GM18907 (cell line): ENCODE results near the gene MRTFA.

Experiments used
- ATAC-seq: cut with Tn5 transposase; IDR thresholded peaks from one replicate; pipeline ENCODE4 v1.9.1; 2021; ENCODE audit warnings: mild to moderate bottlenecking, moderate library complexity; ENCODE audit not compliant: unreplicated experiment

The MRTFA gene

GRCh38 chr22:40433416-40434090 lies 203.0 kb downstream of the MRTFA start:
- no peak for ATAC-seq

- ATAC-seq = no peak
Observed at GRCh38 chr22:40432625-40433024, 203.9 kb downstream of the MRTFA start.

- no peak for ATAC-seq
Observed at GRCh38 chr22:40432157-40432556, 204.4 kb downstream of the MRTFA start.

GRCh38 chr22:40430991-40431390 lies 205.5 kb downstream of the MRTFA start:
- ATAC-seq = no peak

GRCh38 chr22:40429481-40429880 lies 207.0 kb downstream of the MRTFA start:
- no peak for ATAC-seq

GRCh38 chr22:40428796-40429195 lies 207.7 kb downstream of the MRTFA start:
- ATAC-seq = no peak

GRCh38 chr22:40426594-40427333 lies 209.8 kb downstream of the MRTFA start:
- ATAC-seq = no peak

GRCh38 chr22:40425082-40425481 lies 211.4 kb downstream of the MRTFA start:
- no peak for ATAC-seq

- ATAC-seq = no peak
Observed at GRCh38 chr22:40423882-40424640, 212.5 kb downstream of the MRTFA start.

GRCh38 chr22:40423310-40423688 lies 213.2 kb downstream of the MRTFA start:
- no peak for ATAC-seq

GRCh38 chr22:40422558-40423309 lies 213.8 kb downstream of the MRTFA start:
- ATAC-seq = no peak

GRCh38 chr22:40421941-40422340 lies 214.6 kb downstream of the MRTFA start:
- ATAC-seq = no peak

GRCh38 chr22:40421082-40421350 lies 215.5 kb downstream of the MRTFA start:
- ATAC-seq = no peak

- ATAC-seq = no peak
Observed at GRCh38 chr22:40420341-40421081, 216.0 kb downstream of the MRTFA start.

GRCh38 chr22:40419718-40420117 lies 216.8 kb downstream of the MRTFA start:
- ATAC-seq = no peak

GRCh38 chr22:40418366-40419201 lies 217.9 kb downstream of the MRTFA start:
- no peak for ATAC-seq

- no peak for ATAC-seq
Observed at GRCh38 chr22:40417881-40418280, 218.6 kb downstream of the MRTFA start.

GRCh38 chr22:40417041-40417440 lies 219.5 kb downstream of the MRTFA start:
- no peak for ATAC-seq

- no peak for ATAC-seq
Observed at GRCh38 chr22:40416636-40417035, 219.9 kb downstream of the MRTFA start.

GRCh38 chr22:40416267-40416570 lies 220.3 kb downstream of the MRTFA start:
- no peak for ATAC-seq
